Mucosa of descending colon (tissue), 3 donors: ENCODE data around the gene PRCD. TPM values are rescaled to one million over a fixed set of nuclear protein-coding genes. Genes with fewer than 3 reads are reported as not detected.
"Not testable (repeated sequence)": the region's sequence is repeated elsewhere in the genome, so short reads cannot be mapped to it uniquely, and the experiment has no call there.

Source experiments
- ATAC-seq: fragments of 200-7000 bp; cut with Tn5 transposase; one replicate; pipeline ENCODE4 v1.9.1; 2020; ENCODE audit warnings: mild to moderate bottlenecking, moderate library complexity
- DNase-seq, 3 donors: peaks; one replicate each; pipeline ENCODE4 v3.0.0-alpha.2; 2020
- H3K36me3 ChIP-seq: fragments of 200-600 bp; one replicate; pipeline ENCODE4 v1.8.0; 2021; ENCODE audit warnings: low read depth, mild to moderate bottlenecking
- H3K4me1 ChIP-seq: fragments of 200-600 bp; one replicate; pipeline ENCODE4 v1.8.0; 2021; ENCODE audit warnings: low read depth, mild to moderate bottlenecking
- H3K4me3 ChIP-seq: fragments of 200-600 bp; one replicate; pipeline ENCODE4 v1.8.0; 2021; ENCODE audit warnings: mild to moderate bottlenecking
- H3K9me3 ChIP-seq: fragments of 200-600 bp; one replicate; pipeline ENCODE4 v1.8.0; 2021; ENCODE audit warnings: mild to moderate bottlenecking
- CTCF ChIP-seq: fragments of 200-600 bp; IDR thresholded peaks from one replicate; pipeline ENCODE4 v1.8.0; 2022; ENCODE audit warnings: antibody characterized with exemption, mild to moderate bottlenecking
- intact Hi-C, 2 donors: fragments of 100-400 bp; cut with DNase I in 1 of 2; cut with micrococcal nuclease in 1 of 2; formaldehyde crosslinking; loops; one replicate each; pipeline versions ENCODE4 v1.11.0 to v1.11.1; 2022; cut with DNase I, micrococcal nuclease
- total RNA-seq, 3 donors: library from RNA; stranded (reverse); fragmentation: NEBNext Ultra II Directional in 2 of 3; extraction: Animal tissue kit (Norgen Biotek cat#: 25700) in 2 of 3; gene quantifications; one replicate each; pipeline versions ENCODE4 v1.2.1 to v1.2.4, GENCODE V29; 2021 to 2023
- donor health status: DM: no; HTN: no; CAD: no; lungs with moderate emphysema.
- donor health status: DM: no; HTN: no; CAD: no.
- donor health status: DM: no; HTN: yes; CAD: no.

The PRCD gene
- total RNA-seq, 3 donors from 2014 or later: 1.0 to 4.8 (median 1.6) TPM

- Histone ChIP-seq H3K9me3 (no peaks in the 10 kb centered on the region), H3K36me3 (no peaks in the 10 kb centered on the region), H3K4me3 (peak within 1 kb of the TSS; percentile 40), H3K4me1 (peaks cover 35% of the 10 kb centered on the region)
- ATAC-seq (peak; percentile 95), DNase-seq (peak; percentile 95 to 98 (median 97))
- intact Hi-C loops: no loop called here
- no peak for TF ChIP-seq CTCF
Measured at GRCh38 chr17:76501018-76501826, 38.6 kb upstream of the PRCD start, which contains the start of gene RHBDF2. TSS of gene RHBDF2 (minus strand) at chr17:76501423. CDS start at chr17:76481524, 19,899 bp downstream.

- H3K4me1 ChIP-seq: peaks cover 35% of the 10 kb centered on the region
- H3K4me3 ChIP-seq: no peak overlapping the region
- no peak for TF ChIP-seq CTCF
- ATAC-seq (no peak), DNase-seq (no peak)
- H3K36me3 ChIP-seq: no peaks in the 10 kb centered on the region
- intact Hi-C loops: no loop called here
- H3K9me3 ChIP-seq: no peaks in the 10 kb centered on the region
Measured at GRCh38 chr17:76501827-76502307, 38.0 kb upstream of the PRCD start.

GRCh38 chr17:76502341-76503211 lies 37.3 kb upstream of the PRCD start:
- H3K4me3 ChIP-seq: no peak overlapping the region
- peaks cover 35% of the 10 kb centered on the region for H3K4me1 ChIP-seq
- intact Hi-C loops: no loop called here
- no peak for ATAC-seq
- H3K36me3 ChIP-seq: no peaks in the 10 kb centered on the region
- DNase-seq: no peak
- no peaks in the 10 kb centered on the region for H3K9me3 ChIP-seq
- no peak for TF ChIP-seq CTCF

- ATAC-seq: no peak
- intact Hi-C loops: no loop called here
- Histone ChIP-seq H3K4me1 (peaks cover 23% of the 10 kb centered on the region), H3K9me3 (no peaks in the 10 kb centered on the region), H3K36me3 (no peaks in the 10 kb centered on the region), H3K4me3 (no peak overlapping the region)
- no peak for TF ChIP-seq CTCF
- DNase-seq: no peak
Measured at GRCh38 chr17:76504117-76504516, 35.7 kb upstream of the PRCD start.

DNA sequence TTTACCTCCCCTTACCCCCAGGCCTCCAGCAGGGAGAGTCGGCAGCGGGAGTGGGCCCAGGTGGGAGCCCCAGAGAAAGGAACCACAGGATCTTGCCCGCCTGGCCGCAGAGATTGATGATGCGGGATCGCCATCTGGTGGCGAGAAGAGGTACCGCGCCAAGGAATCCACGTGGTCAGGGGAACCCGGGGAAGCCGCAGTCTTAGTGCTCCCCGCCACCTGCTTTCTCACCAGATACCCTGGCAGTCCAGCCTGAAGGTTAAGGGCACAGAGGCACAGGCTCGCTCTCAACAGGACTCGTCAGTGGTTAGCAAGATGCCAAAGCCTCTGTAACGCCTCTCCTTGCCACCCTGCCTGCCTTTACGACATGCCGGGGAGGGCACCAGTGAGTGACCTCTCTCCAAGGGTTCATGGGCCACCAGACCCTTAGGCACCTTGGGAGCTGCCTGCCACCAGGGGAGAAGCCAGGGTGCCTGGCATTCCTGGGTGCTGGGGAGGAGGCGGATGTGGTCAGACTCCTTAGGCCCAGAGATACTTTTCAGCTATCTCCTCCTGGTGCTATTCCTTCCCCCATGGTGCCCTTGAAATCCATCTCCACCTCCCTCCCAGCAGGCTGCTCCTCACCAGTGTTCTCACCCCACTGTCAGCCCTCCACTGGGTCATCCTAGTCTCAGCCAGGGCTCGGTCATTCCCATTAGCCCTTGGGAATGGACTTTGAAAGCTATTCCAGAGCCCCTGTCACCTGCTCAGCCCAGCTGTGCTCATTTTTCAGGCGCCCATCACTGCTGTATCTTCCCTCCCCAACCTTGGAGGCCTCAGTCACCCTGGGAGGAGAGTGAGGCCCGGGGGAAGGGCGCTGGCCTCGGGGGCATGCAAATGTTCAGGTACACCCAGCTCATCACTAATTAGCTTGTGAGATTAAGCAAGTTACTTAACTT lies 33.2 kb upstream of the PRCD start:
- peak; percentile 87 to 91 (median 91) for DNase-seq
- no peaks in the 10 kb centered on the region for H3K9me3 ChIP-seq
- no peaks in the 10 kb centered on the region for H3K36me3 ChIP-seq
- peak; percentile 83 for TF ChIP-seq CTCF
- intact Hi-C loops: loop anchor here (1.0 to 2.0 kb wide), 2 partner anchors 40 kb away; partner anchors contain the start of gene AANAT (in 1 of the 2)
- H3K4me1 ChIP-seq: peaks cover 4% of the 10 kb centered on the region
- no peak overlapping the region for H3K4me3 ChIP-seq
- ATAC-seq: peak; percentile 87

DNA sequence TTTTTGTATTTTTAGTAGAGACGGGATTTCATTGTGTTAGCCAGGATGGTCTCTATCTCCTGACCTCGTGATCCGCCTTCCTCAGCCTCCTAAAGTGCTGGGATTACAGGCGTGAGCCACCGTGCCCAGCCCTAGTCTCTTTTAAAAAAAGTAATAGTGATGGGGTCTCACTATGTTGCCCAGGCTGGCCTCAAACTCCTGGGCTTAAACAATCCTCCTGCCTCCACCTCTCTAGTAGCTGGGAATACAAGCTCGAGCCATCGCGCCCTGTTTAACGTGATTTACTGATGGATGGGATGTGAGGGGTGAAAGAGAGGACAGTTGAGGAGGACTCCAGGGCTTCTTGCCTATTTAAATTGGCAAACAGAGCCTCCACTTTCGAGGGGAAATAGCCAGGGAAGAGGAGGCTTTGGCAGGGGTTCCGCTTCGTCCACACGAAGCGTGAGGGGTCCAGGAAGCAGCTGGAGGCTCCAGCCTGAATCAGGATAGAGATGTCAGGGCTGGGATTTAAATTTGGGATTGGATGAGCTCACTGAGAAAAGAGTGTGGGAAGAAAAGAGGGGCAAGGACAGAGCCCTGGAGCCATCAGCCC lies 31.3 kb upstream of the PRCD start:
- H3K4me3 ChIP-seq, DNase-seq, H3K9me3 ChIP-seq, H3K36me3 ChIP-seq, intact Hi-C loops, ATAC-seq, H3K4me1 ChIP-seq: not testable (repeated sequence)
